ENCODE results near the gene ZRSR2.

ZRSR2 gene

GRCh38 chrX:15855568-15856221 is 65.4 kb downstream of the ZRSR2 start:
- TF ChIP-seq CTCF (IDR thresholded peaks at IDR 0.05): no peak
- no peaks in the 10 kb centered on the region for H3K36me3 ChIP-seq
- no peaks in the 10 kb centered on the region for H3K27me3 ChIP-seq
- peak overlapping the region; percentile 83 to 86 for H3K27ac ChIP-seq
- H3K4me1 ChIP-seq: peaks cover 0 to 16% (median 0%) of the 10 kb centered on the region in 4 donors
- intact Hi-C loops (cut with DNase I; ENCODE audit: low total_unique reads): loop anchor here (10.0 kb wide), 2 partner anchors 181 to 361 kb away; partner anchors contain the start of gene PIR
- peak overlapping the region; percentile 84 to 87 for H3K4me3 ChIP-seq
- no peaks in the 10 kb centered on the region for H3K9me3 ChIP-seq
- DNase-seq: no peak

GRCh38 chrX:15856222-15856587 is 65.9 kb downstream of the ZRSR2 start:
- peak overlapping the region; percentile 83 to 86 for H3K27ac ChIP-seq
- intact Hi-C loops (cut with DNase I; ENCODE audit: low total_unique reads): loop anchor here (10.0 kb wide), 2 partner anchors 181 to 361 kb away; partner anchors contain the start of gene PIR
- TF ChIP-seq CTCF (IDR thresholded peaks at IDR 0.05): no peak
- H3K36me3 ChIP-seq: no peaks in the 10 kb centered on the region
- peak overlapping the region in 1 of 2 donors; percentile 84 for H3K4me3 ChIP-seq
- H3K27me3 ChIP-seq: no peaks in the 10 kb centered on the region
- no peaks in the 10 kb centered on the region for H3K9me3 ChIP-seq
- peaks cover 0 to 16% (median 0%) of the 10 kb centered on the region in 4 donors for H3K4me1 ChIP-seq
- DNase-seq: no peak

- Histone ChIP-seq H3K36me3 (no peaks in the 10 kb centered on the region), H3K27me3 (no peaks in the 10 kb centered on the region), H3K4me3 (no peak overlapping the region), H3K27ac (no peak overlapping the region), H3K9me3 (no peaks in the 10 kb centered on the region), H3K4me1 (peaks cover 0 to 16% (median 0%) of the 10 kb centered on the region in 4 donors)
- intact Hi-C loops (cut with DNase I; ENCODE audit: low total_unique reads): loop anchor here (10.0 kb wide), 2 partner anchors 182 to 362 kb away; partner anchors contain the start of gene PIR
- TF ChIP-seq CTCF (IDR thresholded peaks at IDR 0.05): no peak
- no peak for DNase-seq
Observed at GRCh38 chrX:15856636-15857035, 66.4 kb downstream of the ZRSR2 start.

DNA sequence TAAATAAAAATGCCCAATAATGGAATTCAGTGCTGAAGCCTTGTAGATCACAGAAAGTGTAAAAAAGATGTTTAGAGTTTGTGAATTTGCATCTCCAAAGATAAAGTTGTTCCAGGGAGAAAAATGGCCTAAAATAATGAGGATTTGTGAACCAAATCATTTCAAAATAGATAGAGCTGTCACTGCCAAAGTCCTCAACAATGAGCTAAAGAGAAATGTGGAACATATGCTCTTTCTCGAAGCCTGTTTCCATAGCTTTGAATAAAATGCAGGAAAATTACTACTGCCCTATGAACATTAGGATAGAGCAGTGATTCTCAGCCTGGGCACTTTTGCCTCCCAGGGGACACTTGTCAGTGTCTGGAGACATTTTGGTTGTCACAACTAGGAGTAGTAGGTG is 67.8 kb downstream of the ZRSR2 start:
- TF ChIP-seq CTCF (IDR thresholded peaks at IDR 0.05): no peak
- Histone ChIP-seq H3K4me3 (no peak overlapping the region), H3K27ac (no peak overlapping the region), H3K4me1 (peaks cover 0 to 16% (median 0%) of the 10 kb centered on the region in 4 donors), H3K27me3 (no peaks in the 10 kb centered on the region), H3K36me3 (no peaks in the 10 kb centered on the region), H3K9me3 (no peaks in the 10 kb centered on the region)
- intact Hi-C loops (cut with DNase I; ENCODE audit: low total_unique reads): loop anchor here (10.0 kb wide), 2 partner anchors 183 to 363 kb away; partner anchors contain the start of gene PIR
- no peak for DNase-seq

- no peak for DNase-seq
- TF ChIP-seq CTCF (IDR thresholded peaks at IDR 0.05): no peak
- Histone ChIP-seq H3K27ac (no peak overlapping the region), H3K36me3 (no peaks in the 10 kb centered on the region), H3K4me1 (no peaks in the 10 kb centered on the region), H3K9me3 (no peaks in the 10 kb centered on the region), H3K4me3 (no peak overlapping the region), H3K27me3 (no peaks in the 10 kb centered on the region)
- intact Hi-C loops (cut with DNase I; ENCODE audit: low total_unique reads): no loop called here
Observed at GRCh38 chrX:15860921-15861320, 70.6 kb downstream of the ZRSR2 start.
